ENCODE results near the gene FXYD1. TPM values are rescaled to one million over a fixed set of nuclear protein-coding genes. Genes with fewer than 3 reads are reported as not detected.

The FXYD1 gene
- total RNA-seq, 1 donor from 2014 or later: not detected

DNA sequence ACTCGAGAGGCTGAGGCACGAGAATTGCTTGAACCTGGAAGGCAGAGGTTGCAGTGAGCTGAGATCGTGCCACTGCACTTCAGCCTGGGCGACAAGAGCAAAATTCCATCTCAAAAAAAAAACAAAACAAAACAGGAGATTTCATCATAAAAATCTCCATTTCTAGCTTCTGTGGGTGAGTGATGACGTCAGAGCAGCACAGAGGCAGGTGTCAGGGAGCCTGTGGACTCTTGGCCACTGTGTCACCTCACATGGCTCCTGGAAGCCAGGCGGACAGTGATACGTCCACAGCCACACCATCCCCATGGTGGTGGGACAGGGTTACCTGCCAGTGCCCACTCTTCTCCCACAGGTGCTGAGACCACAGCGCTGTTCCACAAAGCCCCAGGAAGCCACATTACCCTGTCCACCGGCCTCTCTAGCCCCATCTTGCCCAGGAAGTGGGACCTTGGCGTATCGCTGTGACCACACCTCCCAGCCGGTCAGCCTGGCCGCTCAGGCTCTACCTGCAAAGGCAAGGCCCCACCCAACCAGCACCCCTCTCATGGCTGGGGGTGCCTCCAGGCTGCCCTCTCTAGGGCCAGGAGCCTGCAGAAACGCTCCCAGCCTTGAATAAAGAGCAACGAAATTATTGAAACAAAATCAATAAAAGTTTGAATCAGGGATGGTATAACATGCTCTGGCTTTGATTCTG is 25.5 kb upstream of the FXYD1 start:
- Mint-ChIP-seq H3K36me3 (no peaks in the 10 kb centered on the region), H3K27me3 (ENCODE audit: insufficient read depth, low read depth) (peaks cover 9% of the 10 kb centered on the region), H3K27ac (no peak overlapping the region), H3K4me1 (peaks cover 32% of the 10 kb centered on the region), H3K4me3 (no peak overlapping the region), H3K9me3 (no peaks in the 10 kb centered on the region)
- no peak overlapping the region for H3K4me3 ChIP-seq
- no peaks in the 10 kb centered on the region for H4K20me1 ChIP-seq (ENCODE audit: low read depth)
- no peak overlapping the region for H2AFZ ChIP-seq (replicated peaks)
- no peaks in the 10 kb centered on the region for H3K79me2 ChIP-seq (ENCODE audit: low read depth)
- H3F3A ChIP-seq (ENCODE audit: low read depth): no peaks in the 10 kb centered on the region
- no peak overlapping the region for H3K27ac ChIP-seq
- DNase-seq (ENCODE audit: low spot score): no peak
- no peaks in the 10 kb centered on the region for H3K36me3 ChIP-seq
- H3K4me2 ChIP-seq: no peak overlapping the region
- TF ChIP-seq EZH2 (IDR thresholded peaks at IDR 0.05) (no peak), EZH2phosphoT487 (IDR thresholded peaks at IDR 0.05) (no peak)
- TF ChIP-seq, protein P1, sequence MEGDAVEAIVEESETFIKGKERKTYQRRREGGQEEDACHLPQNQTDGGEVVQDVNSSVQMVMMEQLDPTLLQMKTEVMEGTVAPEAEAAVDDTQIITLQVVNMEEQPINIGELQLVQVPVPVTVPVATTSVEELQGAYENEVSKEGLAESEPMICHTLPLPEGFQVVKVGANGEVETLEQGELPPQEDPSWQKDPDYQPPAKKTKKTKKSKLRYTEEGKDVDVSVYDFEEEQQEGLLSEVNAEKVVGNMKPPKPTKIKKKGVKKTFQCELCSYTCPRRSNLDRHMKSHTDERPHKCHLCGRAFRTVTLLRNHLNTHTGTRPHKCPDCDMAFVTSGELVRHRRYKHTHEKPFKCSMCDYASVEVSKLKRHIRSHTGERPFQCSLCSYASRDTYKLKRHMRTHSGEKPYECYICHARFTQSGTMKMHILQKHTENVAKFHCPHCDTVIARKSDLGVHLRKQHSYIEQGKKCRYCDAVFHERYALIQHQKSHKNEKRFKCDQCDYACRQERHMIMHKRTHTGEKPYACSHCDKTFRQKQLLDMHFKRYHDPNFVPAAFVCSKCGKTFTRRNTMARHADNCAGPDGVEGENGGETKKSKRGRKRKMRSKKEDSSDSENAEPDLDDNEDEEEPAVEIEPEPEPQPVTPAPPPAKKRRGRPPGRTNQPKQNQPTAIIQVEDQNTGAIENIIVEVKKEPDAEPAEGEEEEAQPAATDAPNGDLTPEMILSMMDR (IDR thresholded peaks at IDR 0.05): no peak
- no peaks in the 10 kb centered on the region for H3K9me3 ChIP-seq (ENCODE audit: low read depth)
- H3K4me1 ChIP-seq: peaks cover 15% of the 10 kb centered on the region
- no peaks in the 10 kb centered on the region for H3K27me3 ChIP-seq
- H3K9ac ChIP-seq: no peak overlapping the region

DNA sequence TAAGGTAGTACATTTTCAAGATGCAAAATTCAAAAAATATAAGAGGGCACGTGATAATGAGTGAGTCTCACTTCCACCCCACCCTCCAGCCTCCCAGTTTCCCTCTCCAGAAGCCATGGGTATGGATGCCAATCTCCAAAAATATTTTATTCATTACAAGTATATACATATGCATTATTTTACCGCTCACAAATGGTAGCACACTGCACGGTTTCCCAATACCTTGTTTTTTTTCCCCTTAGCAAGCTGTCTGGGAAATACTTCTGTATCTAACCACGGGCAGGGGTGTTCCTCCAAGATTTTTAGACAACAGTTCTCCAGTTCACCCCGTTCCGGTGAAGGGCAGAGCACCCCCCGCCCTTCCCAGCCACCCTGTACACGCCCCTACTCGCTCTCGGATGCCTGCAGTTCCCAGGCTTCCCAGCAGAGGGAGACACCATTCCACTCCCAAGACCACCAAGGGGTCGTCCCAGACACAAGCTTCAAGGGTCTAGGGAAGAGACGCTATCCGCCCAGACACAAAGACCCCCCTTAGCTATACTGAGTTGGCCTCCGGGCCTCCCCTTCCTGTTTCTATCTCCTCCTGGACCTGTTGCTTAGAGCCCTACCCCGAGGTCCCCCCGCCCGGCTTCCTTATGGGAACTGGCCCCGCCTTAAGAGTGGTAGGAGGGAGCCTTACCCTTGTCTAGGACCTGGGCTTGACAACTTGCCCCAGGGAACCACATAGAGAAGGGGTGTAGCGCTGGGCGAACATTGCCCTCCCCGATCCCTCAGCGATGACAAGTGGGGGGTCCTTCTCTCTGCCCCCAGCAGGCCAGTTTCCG is 24.1 kb upstream of the FXYD1 start:
- TF ChIP-seq, protein P1 (IDR thresholded peaks at IDR 0.05): peak; percentile 99
- TF ChIP-seq EZH2 (IDR thresholded peaks at IDR 0.05) (no peak), EZH2phosphoT487 (IDR thresholded peaks at IDR 0.05) (no peak)
- peak overlapping the region; percentile 69 for H3K27ac Mint-ChIP-seq
- no peaks in the 10 kb centered on the region for H3K36me3 Mint-ChIP-seq
- peak overlapping the region; percentile 72 for H3K4me3 Mint-ChIP-seq
- Histone ChIP-seq H3K36me3 (no peaks in the 10 kb centered on the region), H3K27me3 (no peaks in the 10 kb centered on the region), H3F3A (ENCODE audit: low read depth) (no peaks in the 10 kb centered on the region), H3K9me3 (ENCODE audit: low read depth) (no peaks in the 10 kb centered on the region), H4K20me1 (ENCODE audit: low read depth) (no peaks in the 10 kb centered on the region), H3K4me2 (peak overlapping the region; percentile 74), H3K9ac (no peak overlapping the region), H3K79me2 (ENCODE audit: low read depth) (no peaks in the 10 kb centered on the region), H2AFZ (replicated peaks) (peak overlapping the region; percentile 100), H3K4me3 (peak overlapping the region; percentile 39), H3K4me1 (peaks cover 14% of the 10 kb centered on the region), H3K27ac (no peak overlapping the region)
- H3K9me3 Mint-ChIP-seq: no peaks in the 10 kb centered on the region
- H3K27me3 Mint-ChIP-seq (ENCODE audit: insufficient read depth, low read depth): peaks cover 9% of the 10 kb centered on the region
- DNase-seq (ENCODE audit: low spot score): peak; percentile 85
- H3K4me1 Mint-ChIP-seq: peaks cover 27% of the 10 kb centered on the region

DNA sequence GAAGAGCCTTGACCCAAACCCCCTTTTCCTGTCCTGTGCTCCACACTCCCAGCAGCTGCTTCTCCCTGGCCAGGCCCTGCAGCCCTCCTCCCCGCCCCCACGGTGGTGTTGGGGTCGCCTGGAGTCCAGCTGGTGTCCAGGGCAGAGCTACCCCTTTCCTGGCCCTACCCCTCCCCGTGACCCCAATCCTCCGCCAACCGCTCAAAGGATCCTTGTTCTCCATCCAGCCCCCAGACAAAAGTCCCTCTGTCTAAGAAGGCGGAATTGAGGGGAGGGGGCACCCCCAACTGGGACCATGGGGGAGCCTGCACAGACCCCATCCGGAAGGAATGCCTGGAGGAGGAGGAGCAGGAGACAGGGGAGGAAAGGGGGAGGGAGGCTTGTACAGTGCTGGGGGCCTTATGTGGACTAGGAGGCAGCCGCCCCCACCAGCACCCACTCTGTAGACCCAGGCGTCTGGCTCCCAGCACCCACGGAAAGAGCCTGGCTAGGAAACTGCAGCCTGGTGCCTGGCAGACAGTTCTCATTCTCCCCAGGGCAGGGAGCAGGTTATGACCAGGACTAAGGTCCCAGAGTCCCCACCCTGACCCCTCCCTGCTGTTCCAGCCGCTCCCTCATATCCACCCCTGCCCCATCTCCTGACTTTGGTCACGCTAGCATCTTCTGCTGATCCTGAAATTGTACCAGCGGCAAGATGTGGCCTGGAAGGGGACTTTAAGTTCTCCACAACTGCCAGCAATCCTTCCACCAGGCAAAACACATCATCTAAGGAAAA is 23.3 kb upstream of the FXYD1 start, which contains the start of gene FXYD3:
FXYD3 (plus strand) TSS at position 647 of the 775 bp plus-strand sequence. CDS start 3,554 bp downstream, outside the sequence.
- H3K9ac ChIP-seq: no peak within 1 kb of the TSS
- no peak for DNase-seq (ENCODE audit: low spot score)
- H3K4me1 Mint-ChIP-seq: peaks cover 27% of the 10 kb centered on the region

More for the DNA sequence above, 23.3 kb upstream of the FXYD1 start, which contains the start of gene FXYD3:
- no peaks in the 10 kb centered on the region for H3K27me3 ChIP-seq
- H3K4me3 ChIP-seq: peak within 1 kb of the TSS; percentile 39
- peak within 1 kb of the TSS; percentile 72 for H3K4me3 Mint-ChIP-seq
- peaks cover 11% of the 10 kb centered on the region for H3K27me3 Mint-ChIP-seq (ENCODE audit: insufficient read depth, low read depth)
- H4K20me1 ChIP-seq (ENCODE audit: low read depth): no peaks in the 10 kb centered on the region
- H3F3A ChIP-seq (ENCODE audit: low read depth): no peaks in the 10 kb centered on the region
- peak within 1 kb of the TSS; percentile 74 for H3K4me2 ChIP-seq
- H3K36me3 Mint-ChIP-seq: no peaks in the 10 kb centered on the region
- H2AFZ ChIP-seq (replicated peaks): peak within 1 kb of the TSS; percentile 100
- peaks cover 11% of the 10 kb centered on the region for H3K4me1 ChIP-seq
- no peaks in the 10 kb centered on the region for H3K9me3 ChIP-seq (ENCODE audit: low read depth)
- no peak within 1 kb of the TSS for H3K27ac ChIP-seq
- no peaks in the 10 kb centered on the region for H3K36me3 ChIP-seq
- no peaks in the 10 kb centered on the region for H3K9me3 Mint-ChIP-seq
- H3K79me2 ChIP-seq (ENCODE audit: low read depth): no peaks in the 10 kb centered on the region
- TF ChIP-seq EZH2phosphoT487 (IDR thresholded peaks at IDR 0.05) (no peak), EZH2 (IDR thresholded peaks at IDR 0.05) (no peak)
- TF ChIP-seq, protein P1 (IDR thresholded peaks at IDR 0.05): no peak
- H3K27ac Mint-ChIP-seq: peak within 1 kb of the TSS; percentile 97

All from neural progenitor cell (in vitro differentiated cells).